GM23248 (cell line): ENCODE measurements around the gene BIRC5.

Experiments
- EZH2 ChIP-seq: fragments of 200-600 bp; sonication (generic); IDR thresholded peaks from 2 replicates; pipeline ENCODE4 v1.6.1; 2018; ENCODE audit warnings: antibody characterized with exemption, mild to moderate bottlenecking; ENCODE audit not compliant: insufficient read depth, poor library complexity, severe bottlenecking
- EZH2phosphoT487 ChIP-seq: fragments of 200-600 bp; sonication (generic); IDR thresholded peaks from 2 replicates; pipeline ENCODE4 v1.6.1; 2018; ENCODE audit warnings: antibody characterized with exemption, moderate library complexity, mild to moderate bottlenecking, low read depth; ENCODE audit not compliant: insufficient read depth

- TF ChIP-seq EZH2 = no peak
- no peak for TF ChIP-seq EZH2phosphoT487
Measured at GRCh38 chr17:78211032-78211431, 3.0 kb upstream of the BIRC5 start.
